WTC11 (cell line): Measurements from ENCODE around the gene TNFRSF6B. TPM values are rescaled to one million over a fixed set of nuclear protein-coding genes. Genes with fewer than 3 reads are reported as not detected.

Source experiments
- ATAC-seq: fragments of 200-7000 bp; cut with Tn5 transposase; 2 replicates; pipeline ENCODE4 v1.10.0; 2021; ENCODE audit warnings: mild to moderate bottlenecking, moderate library complexity
- CTCF ChIA-PET: fragments of 300-600 bp; sonication (Branson Sonifier 250); formaldehyde crosslinking; loops from one replicate; lab custom pipeline; 2021; ENCODE audit warnings: antibody characterized with exemption; lab: Charles Lee
- POLR2A ChIA-PET: fragments of 350-600 bp; sonication (Branson Sonifier 250); formaldehyde crosslinking; loops from one replicate; lab custom pipeline; 2021; ENCODE audit warnings: antibody characterized with exemption; lab: Charles Lee
- DNase-seq: peaks from one replicate; pipeline ENCODE4 v3.0.0; 2021; ENCODE audit warnings: low spot score
- H3K27ac Mint-ChIP-seq: 2 replicates; pipeline ENCODE4 v1.8.0; 2021; ENCODE audit warnings: mixed read lengths
- H3K27me3 Mint-ChIP-seq: 2 replicates; pipeline ENCODE4 v1.8.0; 2021; ENCODE audit warnings: low read depth, mild to moderate bottlenecking, moderate library complexity, mixed read lengths
- H3K36me3 Mint-ChIP-seq: 2 replicates; pipeline ENCODE4 v1.8.0; 2021; ENCODE audit warnings: mixed read lengths
- H3K4me1 Mint-ChIP-seq: 2 replicates; pipeline ENCODE4 v1.8.0; 2022; ENCODE audit warnings: mixed read lengths
- H3K4me3 Mint-ChIP-seq: 2 replicates; pipeline ENCODE4 v1.8.0; 2021; ENCODE audit warnings: mild to moderate bottlenecking, moderate library complexity, mixed read lengths
- H3K9me3 Mint-ChIP-seq: 2 replicates; pipeline ENCODE4 v1.8.0; 2021; ENCODE audit warnings: mixed read lengths
- ATF1 ChIP-seq: sonication (generic); formaldehyde crosslinking; IDR thresholded peaks from 2 replicates; pipeline ENCODE4 v1.8.1; 2023; ENCODE audit warnings: mild to moderate bottlenecking, moderate library complexity, missing genetic modification reagents
- CTCF ChIP-seq: fragments of 200-600 bp; IDR thresholded peaks from 2 replicates; pipeline ENCODE4 v1.8.0; 2022; ENCODE audit warnings: antibody characterized with exemption
- ELF4 ChIP-seq: sonication (generic); formaldehyde crosslinking; IDR thresholded peaks from 2 replicates; pipeline ENCODE4 v1.8.1; 2022; ENCODE audit warnings: low read depth, mild to moderate bottlenecking, moderate library complexity, missing genetic modification reagents
- FOXP1 ChIP-seq: sonication (generic); formaldehyde crosslinking; IDR thresholded peaks from 2 replicates; pipeline ENCODE4 v1.8.0; 2022; ENCODE audit warnings: missing genetic modification reagents, mild to moderate bottlenecking, moderate library complexity, borderline replicate concordance
- GABPB1 ChIP-seq: sonication (generic); formaldehyde crosslinking; IDR thresholded peaks from 2 replicates; pipeline ENCODE4 v1.8.1; 2023; ENCODE audit warnings: mild to moderate bottlenecking, missing genetic modification reagents
- GRHL2 ChIP-seq: fragments of 250-450 bp; sonication (Bioruptor Pico); IDR thresholded peaks from 2 replicates; pipeline ENCODE4 v1.8.0; 2022; ENCODE audit warnings: mild to moderate bottlenecking, moderate library complexity; ENCODE audit not compliant: insufficient replicate concordance, severe bottlenecking
- MAX ChIP-seq: sonication (generic); formaldehyde crosslinking; IDR thresholded peaks from 2 replicates; pipeline ENCODE4 v1.8.0; 2022; ENCODE audit warnings: mild to moderate bottlenecking, missing genetic modification reagents
- NFYB ChIP-seq: sonication (generic); formaldehyde crosslinking; conservative IDR thresholded peaks from 2 replicates; pipeline ENCODE4 v1.8.0; 2022; ENCODE audit warnings: low read depth, missing genetic modification reagents
- NR2C2 ChIP-seq: sonication (generic); formaldehyde crosslinking; IDR thresholded peaks from 2 replicates; pipeline ENCODE4 v1.8.0; 2022; ENCODE audit warnings: mild to moderate bottlenecking, missing genetic modification reagents
- SMAD4 ChIP-seq: sonication (generic); formaldehyde crosslinking; IDR thresholded peaks from 2 replicates; pipeline ENCODE4 v1.8.0; 2022; ENCODE audit warnings: mild to moderate bottlenecking, missing genetic modification reagents
- TEAD4 ChIP-seq: sonication (generic); formaldehyde crosslinking; IDR thresholded peaks from 2 replicates; pipeline ENCODE4 v1.8.0; 2022; ENCODE audit warnings: mild to moderate bottlenecking, missing genetic modification reagents
- ZBTB43 ChIP-seq: sonication (generic); formaldehyde crosslinking; IDR thresholded peaks from 2 replicates; pipeline ENCODE4 v1.8.1; 2023; ENCODE audit warnings: mild to moderate bottlenecking, missing genetic modification reagents
- ZMAT4 ChIP-seq: fragments of 250-450 bp; sonication (Bioruptor Pico); IDR thresholded peaks from 2 replicates; pipeline ENCODE4 v1.9.0; 2021; ENCODE audit warnings: mild to moderate bottlenecking
- ZNF317 ChIP-seq: sonication (generic); formaldehyde crosslinking; IDR thresholded peaks from 2 replicates; pipeline ENCODE4 v1.8.1; 2023; ENCODE audit warnings: low read depth, mild to moderate bottlenecking, moderate library complexity, missing genetic modification reagents, borderline replicate concordance
- ZNF512 ChIP-seq: sonication (generic); formaldehyde crosslinking; IDR thresholded peaks from 2 replicates; pipeline ENCODE4 v1.8.1; 2022; ENCODE audit warnings: missing genetic modification reagents, borderline replicate concordance
- total RNA-seq: library from RNA; stranded (reverse); gene quantifications from 3 replicates; pipeline ENCODE4 v1.2.3, GENCODE V29; 2021
- TF ChIP-seq, protein P1 (sequence below): sonication (generic); formaldehyde crosslinking; IDR thresholded peaks from 2 replicates; pipeline ENCODE4 v1.8.0; 2022; ENCODE audit warnings: mild to moderate bottlenecking, missing genetic modification reagents
- TF ChIP-seq, protein P2 (sequence below): sonication (generic); formaldehyde crosslinking; IDR thresholded peaks from 2 replicates; pipeline ENCODE4 v1.8.0; 2022; ENCODE audit warnings: mild to moderate bottlenecking, missing genetic modification reagents
- TF ChIP-seq, protein P3 (sequence below): sonication (generic); formaldehyde crosslinking; IDR thresholded peaks from 2 replicates; pipeline ENCODE4 v1.8.1; 2023; ENCODE audit warnings: mild to moderate bottlenecking, missing genetic modification reagents
- TF ChIP-seq, protein P4 (sequence below): sonication (generic); formaldehyde crosslinking; IDR thresholded peaks from 2 replicates; pipeline ENCODE4 v1.8.0; 2022; ENCODE audit warnings: mild to moderate bottlenecking, missing genetic modification reagents
- TF ChIP-seq, protein P5 (sequence below): sonication (generic); formaldehyde crosslinking; IDR thresholded peaks from 2 replicates; pipeline ENCODE4 v1.8.0; 2023; ENCODE audit warnings: mild to moderate bottlenecking, missing genetic modification reagents

Gene TNFRSF6B
- total RNA-seq, 1 experiment from 2014 or later = not detected

- TF ChIP-seq ZNF512 (CRISPR knock-in tag) = no peak
- TF ChIP-seq CTCF = no peak
These were observed 14.7 kb downstream of the TNFRSF6B start (continued) for GRCh38 chr20:63711085-63711645.

DNA sequence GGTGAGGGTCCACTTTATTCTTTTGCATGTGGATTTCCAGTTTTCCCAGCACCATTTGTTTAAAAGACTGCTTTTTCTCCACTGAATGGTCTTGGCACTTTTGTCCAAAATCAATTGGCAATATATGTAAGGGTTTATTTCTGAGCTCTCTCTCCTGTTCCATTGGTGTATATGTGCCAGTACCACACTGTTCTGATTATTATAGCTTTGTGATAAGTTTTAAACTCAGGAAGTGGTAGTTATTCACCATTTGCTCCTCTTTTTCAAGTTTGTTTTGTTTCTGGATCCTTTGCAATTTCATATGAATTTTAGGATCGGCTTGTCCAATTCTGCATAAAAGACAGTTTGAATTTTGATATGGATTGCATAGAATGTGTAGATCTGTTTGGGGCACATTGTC lies 15.7 kb downstream of the TNFRSF6B start:
- ChIA-PET POLR2A (no interaction called here), CTCF (no interaction called here)
- Mint-ChIP-seq H3K27ac (no peak overlapping the region), H3K4me3 (no peak overlapping the region), H3K4me1 (peaks cover 5% of the 10 kb centered on the region), H3K36me3 (peaks cover 60% of the 10 kb centered on the region), H3K9me3 (no peaks in the 10 kb centered on the region), H3K27me3 (no peaks in the 10 kb centered on the region)
- ATAC-seq (no peak), DNase-seq (no peak)
- TF ChIP-seq ELF4 (CRISPR knock-in tag) (no peak), TEAD4 (no peak), GABPB1 (CRISPR knock-in tag) (no peak), ATF1 (CRISPR knock-in tag) (no peak), GRHL2 (CRISPR knock-in tag) (no peak), NFYB (CRISPR knock-in tag) (no peak), ZMAT4 (CRISPR knock-in tag) (no peak), SMAD4 (CRISPR knock-in tag) (no peak), NR2C2 (CRISPR knock-in tag) (no peak), FOXP1 (no peak), ZBTB43 (CRISPR knock-in tag) (no peak), ZNF317 (no peak), MAX (CRISPR knock-in tag) (no peak)
- TF ChIP-seq, protein P1, sequence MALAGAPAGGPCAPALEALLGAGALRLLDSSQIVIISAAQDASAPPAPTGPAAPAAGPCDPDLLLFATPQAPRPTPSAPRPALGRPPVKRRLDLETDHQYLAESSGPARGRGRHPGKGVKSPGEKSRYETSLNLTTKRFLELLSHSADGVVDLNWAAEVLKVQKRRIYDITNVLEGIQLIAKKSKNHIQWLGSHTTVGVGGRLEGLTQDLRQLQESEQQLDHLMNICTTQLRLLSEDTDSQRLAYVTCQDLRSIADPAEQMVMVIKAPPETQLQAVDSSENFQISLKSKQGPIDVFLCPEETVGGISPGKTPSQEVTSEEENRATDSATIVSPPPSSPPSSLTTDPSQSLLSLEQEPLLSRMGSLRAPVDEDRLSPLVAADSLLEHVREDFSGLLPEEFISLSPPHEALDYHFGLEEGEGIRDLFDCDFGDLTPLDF (CRISPR knock-in tag) = no peak
- TF ChIP-seq, protein P2, sequence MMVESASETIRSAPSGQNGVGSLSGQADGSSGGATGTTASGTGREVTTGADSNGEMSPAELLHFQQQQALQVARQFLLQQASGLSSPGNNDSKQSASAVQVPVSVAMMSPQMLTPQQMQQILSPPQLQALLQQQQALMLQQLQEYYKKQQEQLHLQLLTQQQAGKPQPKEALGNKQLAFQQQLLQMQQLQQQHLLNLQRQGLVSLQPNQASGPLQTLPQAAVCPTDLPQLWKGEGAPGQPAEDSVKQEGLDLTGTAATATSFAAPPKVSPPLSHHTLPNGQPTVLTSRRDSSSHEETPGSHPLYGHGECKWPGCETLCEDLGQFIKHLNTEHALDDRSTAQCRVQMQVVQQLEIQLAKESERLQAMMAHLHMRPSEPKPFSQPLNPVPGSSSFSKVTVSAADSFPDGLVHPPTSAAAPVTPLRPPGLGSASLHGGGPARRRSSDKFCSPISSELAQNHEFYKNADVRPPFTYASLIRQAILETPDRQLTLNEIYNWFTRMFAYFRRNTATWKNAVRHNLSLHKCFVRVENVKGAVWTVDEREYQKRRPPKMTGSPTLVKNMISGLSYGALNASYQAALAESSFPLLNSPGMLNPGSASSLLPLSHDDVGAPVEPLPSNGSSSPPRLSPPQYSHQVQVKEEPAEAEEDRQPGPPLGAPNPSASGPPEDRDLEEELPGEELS (CRISPR knock-in tag) = no peak
- TF ChIP-seq, protein P3, sequence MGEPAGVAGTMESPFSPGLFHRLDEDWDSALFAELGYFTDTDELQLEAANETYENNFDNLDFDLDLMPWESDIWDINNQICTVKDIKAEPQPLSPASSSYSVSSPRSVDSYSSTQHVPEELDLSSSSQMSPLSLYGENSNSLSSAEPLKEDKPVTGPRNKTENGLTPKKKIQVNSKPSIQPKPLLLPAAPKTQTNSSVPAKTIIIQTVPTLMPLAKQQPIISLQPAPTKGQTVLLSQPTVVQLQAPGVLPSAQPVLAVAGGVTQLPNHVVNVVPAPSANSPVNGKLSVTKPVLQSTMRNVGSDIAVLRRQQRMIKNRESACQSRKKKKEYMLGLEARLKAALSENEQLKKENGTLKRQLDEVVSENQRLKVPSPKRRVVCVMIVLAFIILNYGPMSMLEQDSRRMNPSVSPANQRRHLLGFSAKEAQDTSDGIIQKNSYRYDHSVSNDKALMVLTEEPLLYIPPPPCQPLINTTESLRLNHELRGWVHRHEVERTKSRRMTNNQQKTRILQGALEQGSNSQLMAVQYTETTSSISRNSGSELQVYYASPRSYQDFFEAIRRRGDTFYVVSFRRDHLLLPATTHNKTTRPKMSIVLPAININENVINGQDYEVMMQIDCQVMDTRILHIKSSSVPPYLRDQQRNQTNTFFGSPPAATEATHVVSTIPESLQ (CRISPR knock-in tag) = no peak
- TF ChIP-seq, protein P4, sequence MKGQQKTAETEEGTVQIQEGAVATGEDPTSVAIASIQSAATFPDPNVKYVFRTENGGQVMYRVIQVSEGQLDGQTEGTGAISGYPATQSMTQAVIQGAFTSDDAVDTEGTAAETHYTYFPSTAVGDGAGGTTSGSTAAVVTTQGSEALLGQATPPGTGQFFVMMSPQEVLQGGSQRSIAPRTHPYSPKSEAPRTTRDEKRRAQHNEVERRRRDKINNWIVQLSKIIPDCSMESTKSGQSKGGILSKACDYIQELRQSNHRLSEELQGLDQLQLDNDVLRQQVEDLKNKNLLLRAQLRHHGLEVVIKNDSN (CRISPR knock-in tag) = no peak
- TF ChIP-seq, protein P5, sequence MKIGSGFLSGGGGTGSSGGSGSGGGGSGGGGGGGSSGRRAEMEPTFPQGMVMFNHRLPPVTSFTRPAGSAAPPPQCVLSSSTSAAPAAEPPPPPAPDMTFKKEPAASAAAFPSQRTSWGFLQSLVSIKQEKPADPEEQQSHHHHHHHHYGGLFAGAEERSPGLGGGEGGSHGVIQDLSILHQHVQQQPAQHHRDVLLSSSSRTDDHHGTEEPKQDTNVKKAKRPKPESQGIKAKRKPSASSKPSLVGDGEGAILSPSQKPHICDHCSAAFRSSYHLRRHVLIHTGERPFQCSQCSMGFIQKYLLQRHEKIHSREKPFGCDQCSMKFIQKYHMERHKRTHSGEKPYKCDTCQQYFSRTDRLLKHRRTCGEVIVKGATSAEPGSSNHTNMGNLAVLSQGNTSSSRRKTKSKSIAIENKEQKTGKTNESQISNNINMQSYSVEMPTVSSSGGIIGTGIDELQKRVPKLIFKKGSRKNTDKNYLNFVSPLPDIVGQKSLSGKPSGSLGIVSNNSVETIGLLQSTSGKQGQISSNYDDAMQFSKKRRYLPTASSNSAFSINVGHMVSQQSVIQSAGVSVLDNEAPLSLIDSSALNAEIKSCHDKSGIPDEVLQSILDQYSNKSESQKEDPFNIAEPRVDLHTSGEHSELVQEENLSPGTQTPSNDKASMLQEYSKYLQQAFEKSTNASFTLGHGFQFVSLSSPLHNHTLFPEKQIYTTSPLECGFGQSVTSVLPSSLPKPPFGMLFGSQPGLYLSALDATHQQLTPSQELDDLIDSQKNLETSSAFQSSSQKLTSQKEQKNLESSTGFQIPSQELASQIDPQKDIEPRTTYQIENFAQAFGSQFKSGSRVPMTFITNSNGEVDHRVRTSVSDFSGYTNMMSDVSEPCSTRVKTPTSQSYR = no peak
